GM21825 (cell line): ENCODE data around the gene LUZP2.

Experiments
- ATAC-seq: cut with Tn5 transposase; IDR thresholded peaks from one replicate; pipeline ENCODE4 v1.9.1; 2021; ENCODE audit warnings: mild to moderate bottlenecking, moderate library complexity; ENCODE audit not compliant: unreplicated experiment

Gene LUZP2

GRCh38 chr11:24560324-24560723, 63.5 kb downstream of the LUZP2 start:
- no peak for ATAC-seq

DNA sequence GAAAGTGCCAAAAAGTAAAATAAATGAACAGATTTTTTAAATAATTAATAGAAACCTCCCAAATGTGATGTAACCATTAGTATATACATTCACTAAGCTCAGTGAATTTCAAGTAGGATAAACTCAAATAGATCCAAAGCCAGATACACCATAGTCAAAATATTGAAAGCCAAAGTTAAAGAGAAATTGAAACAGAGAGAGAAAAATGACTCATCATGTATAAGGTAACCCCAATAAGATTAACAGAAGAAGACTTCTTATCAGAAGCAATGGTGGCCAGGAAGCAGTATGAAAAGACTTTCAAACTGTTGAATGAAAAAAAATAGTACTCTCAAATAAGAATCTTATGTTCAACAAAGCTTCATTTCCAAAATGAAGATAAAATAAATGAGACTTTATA, 70.5 kb downstream of the LUZP2 start:
- ATAC-seq: no peak

DNA sequence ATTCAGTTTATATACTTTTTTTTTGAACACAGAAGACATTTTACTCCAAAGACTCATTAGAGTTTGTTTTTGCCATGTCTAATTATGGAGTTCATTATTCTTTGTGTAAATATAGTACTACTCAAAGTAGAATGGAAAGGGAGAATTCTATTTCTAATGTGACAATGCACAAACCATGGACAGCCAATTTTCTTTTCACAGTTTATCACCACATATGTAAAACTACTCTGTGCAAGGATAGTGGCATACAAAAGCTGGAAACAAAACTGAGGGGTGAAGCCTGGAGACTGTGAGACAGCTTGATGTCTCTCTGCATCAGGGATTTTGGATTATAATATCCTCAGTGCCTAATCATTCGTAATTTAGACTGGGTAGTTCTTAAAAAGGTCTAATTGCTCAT, 75.5 kb downstream of the LUZP2 start:
- no peak for ATAC-seq

- no peak for ATAC-seq
Observed at GRCh38 chr11:24574461-24574860, 77.6 kb downstream of the LUZP2 start.

DNA sequence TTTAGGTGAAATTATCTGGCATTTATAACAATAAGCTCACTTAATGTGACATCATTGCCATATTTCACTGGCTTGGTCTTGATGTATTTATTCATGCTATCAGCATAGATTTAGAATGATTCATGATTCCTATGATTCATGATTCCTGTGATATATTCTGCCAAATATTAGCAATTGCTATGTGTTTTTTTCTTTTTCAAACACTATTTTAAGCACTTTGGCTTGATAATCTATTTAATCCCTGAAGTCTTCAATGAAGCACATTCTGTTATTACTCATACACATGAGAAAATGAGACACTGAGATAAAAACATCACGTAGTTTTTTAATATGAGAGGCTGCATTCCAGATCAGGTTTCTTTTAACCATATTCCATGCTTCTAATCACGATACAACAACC, 78.5 kb downstream of the LUZP2 start:
- no peak for ATAC-seq

GRCh38 chr11:24585192-24585591, 88.3 kb downstream of the LUZP2 start:
- ATAC-seq: no peak

DNA sequence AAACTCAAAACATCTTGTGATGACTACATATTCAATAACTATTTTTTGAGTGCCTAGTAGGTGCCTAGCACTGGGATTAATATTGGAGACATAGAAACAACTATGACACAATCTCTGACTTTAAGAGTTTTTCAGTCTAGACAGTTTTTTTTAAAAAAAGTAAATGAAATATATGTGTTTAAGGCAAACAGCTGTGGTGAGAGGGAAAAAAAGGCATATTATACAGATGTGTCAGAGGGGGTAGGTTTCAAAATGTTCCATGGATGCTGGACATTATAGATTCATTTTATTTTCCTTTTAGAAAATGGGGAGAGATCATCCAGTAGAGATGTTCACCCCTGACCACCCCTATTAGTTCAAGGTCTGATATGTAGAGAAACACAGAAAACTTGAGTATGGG, 90.8 kb downstream of the LUZP2 start:
- no peak for ATAC-seq

DNA sequence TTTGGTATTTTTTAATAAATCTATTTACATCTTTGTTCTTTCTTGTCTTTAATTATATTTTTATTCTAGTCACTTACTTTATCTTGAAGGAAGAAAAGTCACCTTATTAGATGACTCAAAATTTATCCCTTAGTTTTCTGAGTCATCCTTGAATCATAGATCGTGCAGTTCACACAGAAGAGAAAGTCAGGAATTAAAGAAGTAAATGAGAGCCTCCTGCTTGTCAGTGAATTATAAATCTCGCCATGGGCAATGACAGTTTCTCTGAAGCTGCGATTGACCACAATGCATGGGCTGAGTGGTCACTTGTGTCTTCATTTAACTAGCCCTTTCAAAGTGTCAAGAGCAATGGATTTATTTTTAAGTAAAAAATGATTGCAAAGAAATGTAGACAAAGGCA, 91.2 kb downstream of the LUZP2 start:
- ATAC-seq: no peak

DNA sequence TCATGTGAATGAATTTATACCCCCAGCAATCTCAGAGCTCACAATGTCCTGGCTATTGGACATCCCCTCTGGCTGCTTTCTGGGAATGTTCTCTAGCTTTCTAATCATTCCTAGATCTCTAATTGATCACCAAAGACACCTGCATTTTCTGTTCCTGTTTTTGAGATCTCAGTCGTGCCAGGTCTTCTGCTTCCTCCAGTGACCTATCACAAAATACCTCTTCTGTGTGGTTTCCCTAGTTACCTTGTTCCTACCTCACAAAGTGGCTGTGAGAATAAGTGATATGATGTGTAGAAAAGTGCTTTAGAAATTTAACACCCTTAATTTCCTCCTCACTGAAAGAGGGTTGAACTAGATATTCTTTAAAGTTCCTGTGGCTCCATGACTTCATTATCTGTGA, 92.2 kb downstream of the LUZP2 start:
- no peak for ATAC-seq

- ATAC-seq: no peak
Observed at GRCh38 chr11:24591283-24591682, 94.4 kb downstream of the LUZP2 start.

DNA sequence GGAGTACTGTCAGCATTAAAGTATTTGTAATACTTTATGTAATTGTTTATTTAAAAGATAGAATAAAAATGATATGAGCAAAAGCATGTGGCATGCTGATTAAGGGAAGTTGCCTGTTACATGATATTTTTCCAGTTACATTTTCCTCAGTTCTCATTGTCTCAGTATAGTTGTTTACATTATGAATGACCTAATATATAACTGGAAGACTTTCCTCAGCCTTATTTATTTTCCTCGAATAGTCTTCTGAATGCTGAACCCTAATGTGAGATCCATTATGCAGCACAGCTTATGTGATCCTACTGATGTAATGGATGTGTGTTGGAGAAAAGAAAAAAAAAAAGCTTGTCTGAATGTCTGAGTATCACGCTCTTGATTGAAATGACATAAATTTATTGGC, 95.5 kb downstream of the LUZP2 start:
- ATAC-seq: no peak

DNA sequence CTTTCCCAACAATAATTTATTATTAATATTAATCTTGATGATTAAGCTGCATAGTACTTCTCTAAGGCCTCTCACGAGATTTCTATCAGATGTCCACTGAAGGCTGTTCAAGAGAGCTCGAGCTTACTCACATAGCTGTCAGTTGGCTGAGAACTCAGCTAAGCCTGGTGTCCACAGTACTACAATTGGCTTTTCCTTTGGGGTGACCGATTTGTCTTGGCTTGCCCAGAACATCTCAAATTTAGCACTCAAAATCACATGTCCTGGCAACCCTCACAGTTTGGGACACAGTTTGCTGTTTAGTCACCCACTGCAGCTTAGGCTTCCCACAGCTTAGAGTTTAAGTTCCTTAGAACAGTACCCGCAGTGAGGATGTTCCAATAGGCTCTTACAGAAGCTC, 96.5 kb downstream of the LUZP2 start:
- no peak for ATAC-seq

GRCh38 chr11:24594401-24594800, 97.5 kb downstream of the LUZP2 start:
- no peak for ATAC-seq

DNA sequence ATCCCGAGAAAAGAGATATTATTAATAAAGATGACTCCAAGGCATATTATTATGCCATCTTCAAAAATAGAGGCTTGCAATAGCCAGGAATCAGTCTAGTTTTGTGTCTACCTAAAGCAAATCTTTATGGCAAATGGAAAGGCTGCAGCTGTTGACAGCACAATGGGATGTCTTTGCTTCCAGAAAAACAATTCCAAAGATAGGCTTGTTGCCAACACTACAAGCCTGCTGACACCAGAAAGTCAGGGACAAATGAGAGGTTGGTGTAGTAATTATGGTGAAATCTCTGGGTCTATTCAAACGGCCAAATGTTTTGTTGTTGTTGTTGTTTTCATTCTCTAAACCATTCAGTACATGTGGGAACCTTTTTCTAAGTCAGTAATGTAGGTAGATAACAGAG, 101.8 kb downstream of the LUZP2 start:
- ATAC-seq: no peak

- ATAC-seq: no peak
Observed at GRCh38 chr11:24609192-24610119, 112.6 kb downstream of the LUZP2 start.

- ATAC-seq: no peak
Observed at GRCh38 chr11:24615451-24616160, 118.8 kb downstream of the LUZP2 start.

GRCh38 chr11:24617856-24618255, 121.0 kb downstream of the LUZP2 start:
- no peak for ATAC-seq

DNA sequence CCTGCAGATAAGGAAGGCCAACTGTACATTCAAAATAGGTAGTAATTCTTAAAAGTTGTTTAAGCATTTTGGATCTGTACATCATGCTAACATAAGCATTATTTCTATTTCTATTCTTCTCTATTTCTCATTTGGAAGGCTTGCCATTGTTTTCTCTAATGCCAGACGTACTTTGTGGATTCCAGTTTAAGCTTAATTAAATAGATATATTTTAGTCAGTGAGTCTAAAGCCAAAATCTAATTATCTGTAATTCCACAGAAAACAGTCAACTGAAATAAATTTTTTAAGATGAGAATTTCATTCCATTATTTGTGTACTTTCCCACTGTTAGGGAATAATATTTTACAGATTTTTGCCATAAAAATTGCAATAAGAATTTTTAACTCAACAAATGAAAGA, 123.0 kb downstream of the LUZP2 start:
- no peak for ATAC-seq

- ATAC-seq: no peak
Observed at GRCh38 chr11:24622262-24622661, 125.4 kb downstream of the LUZP2 start.

GRCh38 chr11:24623121-24623520, 126.3 kb downstream of the LUZP2 start:
- ATAC-seq: no peak

GRCh38 chr11:24624432-24624831, 127.6 kb downstream of the LUZP2 start:
- ATAC-seq: no peak

- no peak for ATAC-seq
Observed at GRCh38 chr11:24625975-24626374, 129.1 kb downstream of the LUZP2 start.
